ENCODE results near the gene PAK1. TPM values are rescaled to one million over a fixed set of nuclear protein-coding genes. Genes with fewer than 3 reads are reported as not detected.

PAK1 gene
- total and polyA plus RNA-seq, 9 of the 15 experiments (the other 6 are each of a cell fraction or from before 2014, with no cell fraction given), result 0.52 to 11.7 (median 1.9) TPM

GRCh38 chr11:77522215-77522614 lies 48.3 kb upstream of the PAK1 start:
- ChIA-PET POLR2A (no interaction called here), CTCF (ENCODE audit: low intra/inter-chr PET ratio) (no interaction called here)
- no peak overlapping the region for H2AFZ ChIP-seq (ENCODE audit: low read depth, low read length)
- no peaks in the 10 kb centered on the region for H3K9me3 ChIP-seq (replicated peaks; ENCODE audit: control insufficient read depth, insufficient read depth, low read depth, low read length)
- no peaks in the 10 kb centered on the region for H3K36me3 ChIP-seq (ENCODE audit: control insufficient read depth, insufficient read depth, low read length)
- in situ Hi-C loops (cut with MboI), result no loop called here
- H3K9me1 ChIP-seq (ENCODE audit: control insufficient read depth, insufficient read depth, low read length), result no peaks in the 10 kb centered on the region
- ATAC-seq, result no peak
- intact Hi-C loops (cut with micrococcal nuclease), result no loop called here
- H3K9ac ChIP-seq (ENCODE audit: insufficient read depth in 1 of 2, low read depth in 2 of 2, low read length in 2 of 2), result no peak overlapping the region
- FAIRE-seq, result no peak
- no peaks in the 10 kb centered on the region; a peak in 1 of 5 replicates for H3K27me3 ChIP-seq (ENCODE audit: control insufficient read depth in 2 of 2, insufficient read depth in 2 of 2, low read length in 2 of 2)
- BruUV-seq (replicated peaks), result no TSS peak
- H3K4me3 ChIP-seq, result no peak overlapping the region
- no peak overlapping the region for H3K4me2 ChIP-seq (ENCODE audit: insufficient read depth, low read length)
- no peaks in the 10 kb centered on the region for H3K4me1 ChIP-seq (replicated peaks in 1 of 2; ENCODE audit: control insufficient read depth in 2 of 2, insufficient read depth in 2 of 2, low read length in 2 of 2)
- DNase-seq (ENCODE audit: extremely low read depth in 1 of 4, low spot score in 3 of 4), result no peak
- H3K79me2 ChIP-seq (ENCODE audit: control insufficient read depth, insufficient read depth, low read length), result no peaks in the 10 kb centered on the region
- H3K27ac ChIP-seq (ENCODE audit: extremely low read depth, low read depth, low read length), result no peak overlapping the region
- no peaks in the 10 kb centered on the region for H4K20me1 ChIP-seq (replicated peaks; ENCODE audit: control insufficient read depth, insufficient read depth, low read length)
- TF ChIP-seq ZNF121 (CRISPR knock-in tag; conservative IDR thresholded peaks at IDR 0.05), result no peak
- TF ChIP-seq SREBF2 (CRISPR knock-in tag; IDR thresholded peaks at IDR 0.05), result no peak
- TF ChIP-seq CHAMP1 (IDR thresholded peaks at IDR 0.05), result no peak
- TF ChIP-seq ETV1 (tag; conservative IDR thresholded peaks at IDR 0.05; ENCODE audit: low read depth), result no peak
- no peak for TF ChIP-seq SAP30 (IDR thresholded peaks at IDR 0.05; ENCODE audit: borderline replicate concordance, insufficient read depth, low read depth, low read length, poor library complexity, severe bottlenecking)
- no peak for TF ChIP-seq TCF7 (IDR thresholded peaks at IDR 0.05; ENCODE audit: borderline replicate concordance)
- TF ChIP-seq POLR2A (conservative IDR thresholded peaks at IDR 0.05), result no peak
- no peak for TF ChIP-seq MAX (CRISPR knock-in tag; IDR thresholded peaks at IDR 0.05)
- TF ChIP-seq ID3 (CRISPR knock-in tag; IDR thresholded peaks at IDR 0.05), result no peak
- TF ChIP-seq ID3 (tag; IDR thresholded peaks at IDR 0.05), result no peak
- no peak for TF ChIP-seq PBX2 (CRISPR knock-in tag; IDR thresholded peaks at IDR 0.05; ENCODE audit: low read depth)
- TF ChIP-seq PBX2 (tag; conservative IDR thresholded peaks at IDR 0.05; ENCODE audit: low read depth), result no peak
- no peak for TF ChIP-seq MECOM (CRISPR knock-in tag; IDR thresholded peaks at IDR 0.05)
- no peak for TF ChIP-seq MCM5 (IDR thresholded peaks at IDR 0.05; ENCODE audit: low read depth)
